Liver (tissue), 9 donors: ENCODE measurements around the gene PNRC1. TPM values are rescaled to one million over a fixed set of nuclear protein-coding genes. Genes with fewer than 3 reads are reported as not detected.

Source experiments
- DNase-seq: peaks from one replicate; pipeline ENCODE4 v3.0.0-alpha.2; 2017; ENCODE audit warnings: low spot score
- H3K27ac ChIP-seq, 2 donors: one replicate each; pipeline ENCODE4 v1.7.0; 2013; ENCODE audit warnings: inconsistent platforms in 2 of 2, low read length in 2 of 2, control low read depth in 1 of 2, low read depth in 1 of 2, mild to moderate bottlenecking in 1 of 2
- H3K27me3 ChIP-seq, 4 donors: one replicate each; pipeline versions ENCODE4 v1.6.1 to v1.7.0; 2013; ENCODE audit warnings: low read length in 3 of 4, inconsistent platforms in 1 of 4, mild to moderate bottlenecking in 1 of 4, moderate library complexity in 1 of 4; ENCODE audit not compliant: control insufficient read depth in 4 of 4, insufficient read depth in 4 of 4
- H3K36me3 ChIP-seq, 4 donors: one replicate each; pipeline versions ENCODE4 v1.6.1 to v1.7.0; 2013; ENCODE audit warnings: low read length in 3 of 4, mild to moderate bottlenecking in 3 of 4, low read depth in 1 of 4, moderate library complexity in 1 of 4; ENCODE audit not compliant: control insufficient read depth in 4 of 4, insufficient read depth in 3 of 4
- H3K4me1 ChIP-seq, 4 donors: one replicate each; pipeline versions ENCODE4 v1.6.1 to v1.7.0; 2013; ENCODE audit warnings: low read length in 3 of 4, mild to moderate bottlenecking in 3 of 4, moderate library complexity in 1 of 4; ENCODE audit not compliant: control insufficient read depth in 4 of 4, insufficient read depth in 4 of 4
- H3K4me3 ChIP-seq, 3 donors: one replicate each; pipeline versions ENCODE4 v1.6.1 to v1.7.0; 2013; ENCODE audit warnings: low read length in 3 of 3, control low read depth in 1 of 3, low read depth in 1 of 3, mild to moderate bottlenecking in 1 of 3
- H3K9ac ChIP-seq, 2 donors: one replicate each; pipeline ENCODE4 v1.7.0; 2013; ENCODE audit warnings: low read length in 2 of 2, mild to moderate bottlenecking in 2 of 2, moderate library complexity in 2 of 2, control low read depth in 1 of 2, low read depth in 1 of 2
- H3K9me3 ChIP-seq, 4 donors: one replicate each; pipeline versions ENCODE4 v1.6.1 to v1.7.0; 2013; ENCODE audit warnings: low read length in 3 of 4; ENCODE audit not compliant: control insufficient read depth in 4 of 4
- ATF3 ChIP-seq: IDR thresholded peaks from 2 replicates; pipeline ENCODE4 v1.6.1; 2016; ENCODE audit warnings: antibody characterized with exemption
- CTCF ChIP-seq: fragments of 150-350 bp; IDR thresholded peaks from 2 replicates; pipeline ENCODE4 v1.5.1; 2017; ENCODE audit warnings: improper control_type of control experiment, low read depth, low read length; ENCODE audit not compliant: missing input control
- EGR1 ChIP-seq, 2 donors: IDR thresholded peaks; 2 replicates each; pipeline ENCODE4 v1.6.1; 2016 to 2018; ENCODE audit warnings: antibody characterized with exemption in 2 of 2, low read depth in 2 of 2
- FOXA1 ChIP-seq: IDR thresholded peaks from 2 replicates; pipeline ENCODE4 v1.6.1; 2016; ENCODE audit warnings: antibody characterized with exemption
- FOXA2 ChIP-seq: IDR thresholded peaks from 2 replicates; pipeline ENCODE4 v1.6.1; 2016; ENCODE audit warnings: antibody characterized with exemption
- GABPA ChIP-seq, 2 donors: IDR thresholded peaks in 1 of 2; conservative IDR thresholded peaks in 1 of 2; 2 replicates each; pipeline ENCODE4 v1.6.1; 2016; ENCODE audit warnings: antibody characterized with exemption in 2 of 2, mild to moderate bottlenecking in 1 of 2, moderate library complexity in 1 of 2
- HNF4A ChIP-seq, 2 donors: conservative IDR thresholded peaks; 2 replicates each; pipeline ENCODE4 v1.6.1; 2016; ENCODE audit warnings: antibody characterized with exemption in 2 of 2, mild to moderate bottlenecking in 2 of 2
- HNF4G ChIP-seq: IDR thresholded peaks from 2 replicates; pipeline ENCODE4 v1.6.1; 2016; ENCODE audit warnings: antibody characterized with exemption
- JUND ChIP-seq, 2 donors: IDR thresholded peaks; 2 replicates each; pipeline ENCODE4 v1.6.1; 2016; ENCODE audit warnings: antibody characterized with exemption in 2 of 2
- MAX ChIP-seq: IDR thresholded peaks from 2 replicates; pipeline ENCODE4 v1.6.1; 2016; ENCODE audit warnings: antibody characterized with exemption
- NR2F2 ChIP-seq: IDR thresholded peaks from 2 replicates; pipeline ENCODE4 v1.6.1; 2016; ENCODE audit warnings: antibody characterized with exemption
- RXRA ChIP-seq, 2 donors: IDR thresholded peaks; 2 replicates each; pipeline ENCODE4 v1.6.1; 2017 to 2018; ENCODE audit warnings: antibody characterized with exemption in 2 of 2, mild to moderate bottlenecking in 1 of 2
- TAF1 ChIP-seq: conservative IDR thresholded peaks from 2 replicates; pipeline ENCODE4 v1.6.1; 2016; ENCODE audit warnings: antibody characterized with exemption, mild to moderate bottlenecking
- YY1 ChIP-seq: IDR thresholded peaks from 2 replicates; pipeline ENCODE4 v1.6.1; 2016; ENCODE audit warnings: antibody characterized with exemption, mild to moderate bottlenecking
- ZBTB33 ChIP-seq: IDR thresholded peaks from 2 replicates; pipeline ENCODE4 v1.6.1; 2016; ENCODE audit warnings: antibody characterized with exemption
- WGBS: extraction: QIAGEN DNeasy Blood & Tissue Kit; methylation state at CpG from one replicate; pipeline ENCODE4 v1.1.7; 2013; 5-methylcytosine and 5-hydroxymethylcytosine counted together
- polyA plus RNA-seq, 2 donors: library from polyadenylated mRNA; stranded (reverse) in 1 of 2; unstranded in 1 of 2; fragments of 200-250 nt in 1 of 2; fragments of >200 nt in 1 of 2; fragmentation: Nextera tagmentation in 1 of 2; extraction: Ambion mirVana in 1 of 2; gene quantifications; one replicate each; pipeline versions ENCODE4 v1.2.1 to v1.2.3, GENCODE V29; 2013 to 2015
- total RNA-seq, 2 donors: library from RNA; depleted of rRNA; stranded (reverse); fragments of >200 nt; gene quantifications; one replicate each; pipeline ENCODE4 v1.2.3, GENCODE V29; 2014
- TF ChIP-seq, protein P1 (sequence below): IDR thresholded peaks from 2 replicates; pipeline ENCODE4 v1.6.1; 2016; ENCODE audit warnings: antibody characterized with exemption, mild to moderate bottlenecking
- donor health status: healthy.
- donor health status: healthy.
- donor health status: healthy.
- donor health status: healthy.
- donor health status: healthy.

PNRC1 gene
- total and polyA plus RNA-seq, 4 donors: 27.4 to 71.4 (median 53.6) TPM

DNA sequence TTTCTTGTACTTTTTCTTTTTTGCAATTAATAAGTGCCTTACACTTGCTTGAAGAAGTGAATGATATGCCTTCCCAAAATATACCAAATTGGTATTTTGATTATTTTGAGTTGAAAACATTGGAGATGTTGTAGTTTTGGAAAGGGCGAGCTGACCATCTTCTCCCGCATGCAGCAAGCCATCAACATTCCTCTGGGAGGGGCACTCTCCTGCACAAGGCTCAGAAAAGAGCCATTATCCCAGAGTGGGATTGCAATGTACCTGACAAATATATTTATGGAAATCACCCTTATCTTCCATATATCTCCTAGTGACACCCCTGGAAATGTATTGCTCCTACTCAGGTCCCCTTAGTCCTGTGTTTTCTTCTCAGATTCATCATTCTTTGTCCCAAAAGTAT lies 22.8 kb upstream of the PNRC1 start:
- 91% methylated on average over 2 of the region's 2 CpGs for WGBS
- Histone ChIP-seq H3K4me3 (no peak overlapping the region), H3K9me3 (no peaks in the 10 kb centered on the region), H3K27ac (no peak overlapping the region), H3K4me1 (no peaks in the 10 kb centered on the region), H3K27me3 (no peaks in the 10 kb centered on the region), H3K36me3 (no peaks in the 10 kb centered on the region), H3K9ac (no peak overlapping the region)
- no peak for TF ChIP-seq RXRA (IDR thresholded peaks at IDR 0.05)
- TF ChIP-seq TAF1: no peak
- TF ChIP-seq FOXA1: no peak
- TF ChIP-seq CTCF: no peak
- no peak for TF ChIP-seq EGR1 (IDR thresholded peaks at IDR 0.05; ENCODE audit: low read depth in 2 of 2)
- no peak for TF ChIP-seq HNF4G
- TF ChIP-seq HNF4A (conservative IDR thresholded peaks at IDR 0.05): no peak
- no peak for TF ChIP-seq ATF3
- TF ChIP-seq JUND (IDR thresholded peaks at IDR 0.05): no peak
- TF ChIP-seq, protein P1, sequence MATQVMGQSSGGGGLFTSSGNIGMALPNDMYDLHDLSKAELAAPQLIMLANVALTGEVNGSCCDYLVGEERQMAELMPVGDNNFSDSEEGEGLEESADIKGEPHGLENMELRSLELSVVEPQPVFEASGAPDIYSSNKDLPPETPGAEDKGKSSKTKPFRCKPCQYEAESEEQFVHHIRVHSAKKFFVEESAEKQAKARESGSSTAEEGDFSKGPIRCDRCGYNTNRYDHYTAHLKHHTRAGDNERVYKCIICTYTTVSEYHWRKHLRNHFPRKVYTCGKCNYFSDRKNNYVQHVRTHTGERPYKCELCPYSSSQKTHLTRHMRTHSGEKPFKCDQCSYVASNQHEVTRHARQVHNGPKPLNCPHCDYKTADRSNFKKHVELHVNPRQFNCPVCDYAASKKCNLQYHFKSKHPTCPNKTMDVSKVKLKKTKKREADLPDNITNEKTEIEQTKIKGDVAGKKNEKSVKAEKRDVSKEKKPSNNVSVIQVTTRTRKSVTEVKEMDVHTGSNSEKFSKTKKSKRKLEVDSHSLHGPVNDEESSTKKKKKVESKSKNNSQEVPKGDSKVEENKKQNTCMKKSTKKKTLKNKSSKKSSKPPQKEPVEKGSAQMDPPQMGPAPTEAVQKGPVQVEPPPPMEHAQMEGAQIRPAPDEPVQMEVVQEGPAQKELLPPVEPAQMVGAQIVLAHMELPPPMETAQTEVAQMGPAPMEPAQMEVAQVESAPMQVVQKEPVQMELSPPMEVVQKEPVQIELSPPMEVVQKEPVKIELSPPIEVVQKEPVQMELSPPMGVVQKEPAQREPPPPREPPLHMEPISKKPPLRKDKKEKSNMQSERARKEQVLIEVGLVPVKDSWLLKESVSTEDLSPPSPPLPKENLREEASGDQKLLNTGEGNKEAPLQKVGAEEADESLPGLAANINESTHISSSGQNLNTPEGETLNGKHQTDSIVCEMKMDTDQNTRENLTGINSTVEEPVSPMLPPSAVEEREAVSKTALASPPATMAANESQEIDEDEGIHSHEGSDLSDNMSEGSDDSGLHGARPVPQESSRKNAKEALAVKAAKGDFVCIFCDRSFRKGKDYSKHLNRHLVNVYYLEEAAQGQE: no peak
- DNase-seq: no peak

- Histone ChIP-seq H3K36me3 (no peaks in the 10 kb centered on the region), H3K4me3 (no peak overlapping the region), H3K27me3 (no peaks in the 10 kb centered on the region), H3K9ac (no peak overlapping the region), H3K27ac (no peak overlapping the region), H3K9me3 (no peaks in the 10 kb centered on the region), H3K4me1 (no peaks in the 10 kb centered on the region)
- no peak for TF ChIP-seq MAX
- no peak for TF ChIP-seq FOXA1
- TF ChIP-seq, protein P1: no peak
- no peak for TF ChIP-seq GABPA (IDR thresholded peaks at IDR 0.05 in 1 of 2, conservative IDR thresholded peaks at IDR 0.05 in 1 of 2)
- TF ChIP-seq HNF4A (conservative IDR thresholded peaks at IDR 0.05): no peak
- no peak for TF ChIP-seq JUND (IDR thresholded peaks at IDR 0.05)
- TF ChIP-seq HNF4G: no peak
- no peak for TF ChIP-seq YY1
- no peak for TF ChIP-seq RXRA (IDR thresholded peaks at IDR 0.05)
- no peak for TF ChIP-seq EGR1 (IDR thresholded peaks at IDR 0.05; ENCODE audit: low read depth in 2 of 2)
- TF ChIP-seq ZBTB33: no peak
- TF ChIP-seq CTCF: no peak
- TF ChIP-seq FOXA2: no peak
- no peak for TF ChIP-seq ATF3
- no peak for TF ChIP-seq NR2F2
- DNase-seq: no peak
- 74% methylated on average over 5 of the region's 5 CpGs for WGBS
Measured at GRCh38 chr6:89058627-89059026, 21.9 kb upstream of the PNRC1 start.
